Activated CD8-positive, alpha-beta T cell treated with anti-CD3 and anti-CD28 coated beads for 36 hours (primary cell): Measurements from ENCODE around the gene ZNF662. TPM values are rescaled to one million over a fixed set of nuclear protein-coding genes. Genes with fewer than 3 reads are reported as not detected.

Experiments used
- ATAC-seq: fragments of 200-7000 bp; cut with Tn5 transposase; one replicate; pipeline ENCODE4 v1.10.0; 2021; ENCODE audit warnings: mild to moderate bottlenecking, moderate library complexity
- CTCF ChIA-PET: fragments of 350-600 bp; sonication (Branson Sonifier 250); formaldehyde crosslinking; loops from one replicate; lab custom pipeline; 2021; ENCODE audit warnings: antibody characterized with exemption; lab: Charles Lee
- POLR2A ChIA-PET: fragments of 350-600 bp; sonication (Branson Sonifier 250); formaldehyde crosslinking; loops from one replicate; lab custom pipeline; 2021; ENCODE audit warnings: antibody characterized with exemption; lab: Charles Lee
- DNase-seq: peaks from one replicate; pipeline ENCODE4 v3.0.0-alpha.2; 2020
- H3K27ac Mint-ChIP-seq: one replicate; pipeline ENCODE4 v1.8.0; 2021; ENCODE audit warnings: mild to moderate bottlenecking, mixed read lengths
- H3K27me3 Mint-ChIP-seq: one replicate; pipeline ENCODE4 v1.8.0; 2021; ENCODE audit warnings: mixed read lengths
- H3K36me3 Mint-ChIP-seq: one replicate; pipeline ENCODE4 v1.8.0; 2021; ENCODE audit warnings: low read depth, mixed read lengths
- H3K4me1 Mint-ChIP-seq: one replicate; pipeline ENCODE4 v1.8.0; 2021; ENCODE audit warnings: low read depth, mixed read lengths
- H3K4me3 Mint-ChIP-seq: one replicate; pipeline ENCODE4 v1.8.0; 2021; ENCODE audit warnings: mild to moderate bottlenecking, moderate library complexity, mixed read lengths
- H3K9me3 Mint-ChIP-seq: one replicate; pipeline ENCODE4 v1.8.0; 2021; ENCODE audit warnings: mixed read lengths
- intact Hi-C: fragments of 100-400 bp; cut with micrococcal nuclease; formaldehyde crosslinking; loops from one replicate; pipeline ENCODE4 v1.10.0; 2022
- total RNA-seq, 2 experiments: library from RNA; stranded (reverse); gene quantifications; one replicate each; pipeline ENCODE4 v1.2.3, GENCODE V29; 2021
- TF ChIP-seq, protein P1 (sequence below): fragments of 200-600 bp; IDR thresholded peaks from one replicate; pipeline ENCODE4 v1.8.0; 2022; ENCODE audit warnings: antibody characterized with exemption, mild to moderate bottlenecking

The ZNF662 gene
- total RNA-seq, 2 experiments from 2014 or later, result 2.1 to 3.2 TPM

DNA sequence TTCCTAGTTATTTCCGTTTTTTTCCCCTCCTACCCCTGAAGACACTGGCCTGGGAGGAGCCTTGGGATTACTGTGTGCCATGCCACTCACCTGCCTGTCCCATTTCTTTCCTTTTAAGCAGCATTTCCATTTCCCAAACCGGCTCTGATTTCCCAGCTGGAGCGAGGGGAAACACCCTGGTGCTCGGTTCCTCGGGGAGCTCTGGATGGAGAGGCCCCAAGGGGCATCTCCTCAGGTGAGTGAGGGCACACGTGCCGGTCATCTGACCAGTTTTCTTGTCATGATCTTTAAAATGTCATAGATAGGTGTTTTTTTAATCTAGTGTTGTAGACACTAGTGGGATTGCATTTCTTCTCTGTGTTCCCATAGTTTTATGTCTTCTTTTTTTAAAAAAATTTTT, 2.7 kb downstream of the ZNF662 start:
- peaks cover 33% of the 10 kb centered on the region for H3K36me3 Mint-ChIP-seq
- ATAC-seq (no peak), DNase-seq (no peak)
- TF ChIP-seq, protein P1, sequence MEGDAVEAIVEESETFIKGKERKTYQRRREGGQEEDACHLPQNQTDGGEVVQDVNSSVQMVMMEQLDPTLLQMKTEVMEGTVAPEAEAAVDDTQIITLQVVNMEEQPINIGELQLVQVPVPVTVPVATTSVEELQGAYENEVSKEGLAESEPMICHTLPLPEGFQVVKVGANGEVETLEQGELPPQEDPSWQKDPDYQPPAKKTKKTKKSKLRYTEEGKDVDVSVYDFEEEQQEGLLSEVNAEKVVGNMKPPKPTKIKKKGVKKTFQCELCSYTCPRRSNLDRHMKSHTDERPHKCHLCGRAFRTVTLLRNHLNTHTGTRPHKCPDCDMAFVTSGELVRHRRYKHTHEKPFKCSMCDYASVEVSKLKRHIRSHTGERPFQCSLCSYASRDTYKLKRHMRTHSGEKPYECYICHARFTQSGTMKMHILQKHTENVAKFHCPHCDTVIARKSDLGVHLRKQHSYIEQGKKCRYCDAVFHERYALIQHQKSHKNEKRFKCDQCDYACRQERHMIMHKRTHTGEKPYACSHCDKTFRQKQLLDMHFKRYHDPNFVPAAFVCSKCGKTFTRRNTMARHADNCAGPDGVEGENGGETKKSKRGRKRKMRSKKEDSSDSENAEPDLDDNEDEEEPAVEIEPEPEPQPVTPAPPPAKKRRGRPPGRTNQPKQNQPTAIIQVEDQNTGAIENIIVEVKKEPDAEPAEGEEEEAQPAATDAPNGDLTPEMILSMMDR, result no peak
- ChIA-PET CTCF (interaction anchor here (0.7 kb wide), 1 partner anchor 15 kb away, joined by 3 read pairs; no protein-coding TSS in a partner anchor), POLR2A (no interaction called here)
- intact Hi-C loops, result no loop called here
- peaks cover 16% of the 10 kb centered on the region for H3K9me3 Mint-ChIP-seq
- H3K4me3 Mint-ChIP-seq, result no peak overlapping the region
- H3K27ac Mint-ChIP-seq, result no peak overlapping the region
- peaks cover 26% of the 10 kb centered on the region for H3K27me3 Mint-ChIP-seq
- H3K4me1 Mint-ChIP-seq, result peaks cover 17% of the 10 kb centered on the region

DNA sequence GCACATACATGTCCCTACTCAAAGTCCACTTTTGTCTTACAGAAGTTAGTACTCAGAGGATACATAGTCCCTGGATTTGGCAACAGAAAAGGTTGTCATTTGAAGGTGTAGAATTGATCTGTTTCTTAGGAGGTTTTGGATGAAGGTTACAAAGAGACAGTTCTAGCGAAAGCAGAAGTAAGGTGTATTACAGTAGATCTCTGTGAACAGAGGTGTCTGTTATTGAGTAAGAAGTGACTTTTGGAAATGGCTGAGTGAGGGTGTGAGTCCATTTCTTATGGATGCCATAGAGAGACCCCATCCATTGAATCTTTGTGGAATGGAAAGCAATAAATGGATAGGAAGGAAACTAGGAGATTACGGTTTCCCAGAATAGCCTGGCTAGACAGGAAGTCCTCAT, 5.6 kb downstream of the ZNF662 start:
- Mint-ChIP-seq H3K4me3 (no peak overlapping the region), H3K27me3 (peaks cover 8% of the 10 kb centered on the region), H3K4me1 (peaks cover 7% of the 10 kb centered on the region), H3K27ac (no peak overlapping the region), H3K9me3 (peaks cover 38% of the 10 kb centered on the region), H3K36me3 (peaks cover 58% of the 10 kb centered on the region)
- POLR2A ChIA-PET, result no interaction called here
- ATAC-seq, result peak; percentile 27
- CTCF ChIA-PET, result interaction anchor here (1.2 kb wide), 1 partner anchor 30 kb away, joined by 3 read pairs; no protein-coding TSS in a partner anchor
- intact Hi-C loops, result no loop called here
- DNase-seq, result no peak
- TF ChIP-seq, protein P1, result no peak

DNA sequence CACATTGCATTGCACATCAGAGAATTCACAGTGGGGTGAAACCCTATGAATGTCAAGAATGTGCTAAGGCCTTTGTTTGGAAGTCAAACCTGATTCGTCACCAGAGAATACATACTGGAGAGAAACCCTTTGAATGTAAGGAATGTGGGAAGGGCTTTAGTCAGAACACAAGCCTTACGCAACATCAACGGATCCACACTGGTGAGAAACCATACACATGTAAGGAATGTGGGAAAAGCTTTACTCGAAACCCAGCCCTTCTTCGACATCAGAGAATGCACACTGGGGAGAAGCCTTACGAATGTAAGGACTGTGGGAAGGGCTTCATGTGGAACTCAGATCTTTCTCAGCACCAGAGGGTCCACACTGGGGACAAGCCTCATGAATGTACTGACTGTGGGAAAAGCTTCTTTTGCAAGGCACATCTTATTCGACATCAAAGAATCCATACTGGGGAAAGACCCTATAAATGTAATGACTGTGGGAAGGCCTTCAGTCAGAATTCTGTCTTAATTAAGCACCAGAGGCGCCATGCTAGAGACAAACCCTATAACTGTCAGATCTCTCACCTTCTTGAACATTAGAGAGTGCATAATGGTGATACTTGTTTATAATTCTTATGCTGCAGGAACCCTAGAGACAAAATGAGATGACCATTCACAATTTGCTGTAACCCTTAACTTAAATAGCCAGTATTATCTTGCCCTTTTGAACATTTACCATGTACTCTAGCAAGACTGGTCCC, 9.0 kb downstream of the ZNF662 start:
- ATAC-seq (no peak), DNase-seq (no peak)
- TF ChIP-seq, protein P1, result no peak
- no peak overlapping the region for H3K4me3 Mint-ChIP-seq
- intact Hi-C loops, result no loop called here
- peaks cover 53% of the 10 kb centered on the region for H3K36me3 Mint-ChIP-seq
- peaks cover 54% of the 10 kb centered on the region for H3K9me3 Mint-ChIP-seq
- ChIA-PET CTCF (no interaction called here), POLR2A (interaction anchor here (0.6 kb wide), 1 partner anchor 16 kb away, joined by 3 read pairs; no protein-coding TSS in a partner anchor)
- H3K27me3 Mint-ChIP-seq, result no peaks in the 10 kb centered on the region
- H3K27ac Mint-ChIP-seq, result no peak overlapping the region
- no peaks in the 10 kb centered on the region for H3K4me1 Mint-ChIP-seq

DNA sequence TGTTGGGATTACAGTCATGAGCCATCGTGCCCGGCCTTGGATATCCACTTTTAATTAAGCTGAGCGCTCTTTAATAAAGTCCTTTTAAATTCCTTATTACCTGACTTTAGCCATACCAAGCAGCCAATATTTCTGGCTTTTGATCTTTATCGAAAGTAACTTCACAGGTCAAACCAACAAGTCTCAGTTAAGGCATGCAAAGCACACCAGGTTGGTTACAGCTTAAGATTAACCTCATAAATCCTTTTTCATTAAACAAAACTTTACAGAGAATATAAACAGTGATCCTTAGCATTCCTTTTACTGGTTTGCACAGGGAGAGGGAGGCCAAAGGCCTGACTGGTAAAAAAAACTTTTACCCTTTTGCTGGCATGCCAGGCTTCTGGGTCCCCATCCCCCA, 17.7 kb downstream of the ZNF662 start:
- intact Hi-C loops, result no loop called here
- DNase-seq (no peak), ATAC-seq (no peak)
- H3K4me1 Mint-ChIP-seq, result peaks cover 12% of the 10 kb centered on the region
- POLR2A ChIA-PET, result no interaction called here
- peaks cover 7% of the 10 kb centered on the region for H3K9me3 Mint-ChIP-seq
- no peaks in the 10 kb centered on the region for H3K36me3 Mint-ChIP-seq
- H3K27me3 Mint-ChIP-seq, result no peaks in the 10 kb centered on the region
- CTCF ChIA-PET, result no interaction called here
- TF ChIP-seq, protein P1, result no peak
- H3K27ac Mint-ChIP-seq, result no peak overlapping the region
- H3K4me3 Mint-ChIP-seq, result no peak overlapping the region

DNA sequence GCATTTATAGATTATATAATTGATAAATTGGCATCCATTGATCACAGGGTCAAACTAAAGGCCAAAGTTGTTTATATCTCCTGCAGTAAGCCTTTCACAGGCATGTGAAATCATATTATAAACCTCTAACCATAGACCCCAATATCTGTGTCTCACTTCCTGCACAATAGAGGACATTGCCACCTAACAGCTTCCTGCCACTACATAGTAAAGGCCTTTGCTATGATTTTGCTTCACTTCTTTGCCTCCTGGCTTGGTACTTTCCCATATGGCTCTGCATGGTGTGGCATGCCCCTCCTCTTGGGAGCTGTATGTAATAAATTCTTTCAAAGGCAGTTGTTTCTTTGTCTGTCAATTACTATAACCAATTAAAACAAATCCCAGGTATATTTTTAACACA, 20.4 kb downstream of the ZNF662 start:
- no peaks in the 10 kb centered on the region for H3K36me3 Mint-ChIP-seq
- H3K27ac Mint-ChIP-seq, result no peak overlapping the region
- peaks cover 3% of the 10 kb centered on the region for H3K9me3 Mint-ChIP-seq
- ChIA-PET CTCF (no interaction called here), POLR2A (no interaction called here)
- no peak overlapping the region for H3K4me3 Mint-ChIP-seq
- peaks cover 12% of the 10 kb centered on the region for H3K4me1 Mint-ChIP-seq
- TF ChIP-seq, protein P1, result no peak
- intact Hi-C loops, result no loop called here
- DNase-seq (no peak), ATAC-seq (no peak)
- H3K27me3 Mint-ChIP-seq, result no peaks in the 10 kb centered on the region
